HEK293 (cell line): ENCODE results near the gene PEAR1.
A peak's percentile ranks its signal among the peaks of the same experiment; 100 is the strongest.

Source experiments
- CTCF ChIA-PET: fragments of 350-600 bp; formaldehyde crosslinking; extraction: SDS; loops from one replicate; lab custom pipeline; 2021; ENCODE audit warnings: antibody characterized with exemption; lab: Yijun Ruan, JAX
- POLR2A ChIA-PET: fragments of 300-600 bp; formaldehyde crosslinking; extraction: SDS; loops from one replicate; lab custom pipeline; 2020; ENCODE audit warnings: antibody characterized with exemption, inconsistent platforms; lab: Yijun Ruan, JAX
- H3K27ac ChIP-seq: fragments of 200-500 bp; sonication (Bioruptor generic); 2 replicates; pipeline ENCODE4 v1.5.1; 2014; ENCODE audit warnings: low read depth, low read length, control low read depth, inconsistent platforms; ENCODE audit errors: extremely low read depth
- H3K36me3 ChIP-seq, 2 experiments: fragments of 200-500 bp in 1 of 2; sonication (Bioruptor generic) in 1 of 2; 1 replicate in 1 of 2; 2 replicates in 1 of 2; pipeline ENCODE4 v1.5.1; 2014 to 2017; ENCODE audit warnings: inconsistent platforms in 2 of 2, low read length in 2 of 2; ENCODE audit not compliant: control insufficient read depth in 2 of 2, insufficient read depth in 1 of 2
- H3K4me1 ChIP-seq: fragments of 200-500 bp; sonication (Bioruptor generic); 2 replicates; pipeline ENCODE4 v1.5.1; 2014; ENCODE audit warnings: mild to moderate bottlenecking, low read length, inconsistent platforms; ENCODE audit not compliant: control insufficient read depth, insufficient read depth
- H3K4me3 ChIP-seq: 2 replicates; pipeline ENCODE4 v1.5.1; 2011; ENCODE audit warnings: low read depth, mild to moderate bottlenecking, control low read depth, low read length, moderate library complexity
- H3K9me3 ChIP-seq: fragments of 200-500 bp; sonication (Bioruptor generic); 2 replicates; pipeline ENCODE4 v1.5.1; 2014; ENCODE audit warnings: low read depth, low read length, inconsistent platforms; ENCODE audit not compliant: control insufficient read depth, insufficient read depth
- HOXC10 ChIP-seq: sonication (generic); formaldehyde crosslinking; IDR thresholded peaks from 2 replicates; pipeline ENCODE4 v1.8.1; 2023; ENCODE audit warnings: mild to moderate bottlenecking, missing genetic modification reagents
- PATZ1 ChIP-seq: fragments of 450-650 bp; formaldehyde crosslinking; IDR thresholded peaks from 2 replicates; pipeline ENCODE4 v1.5.1; 2016; ENCODE audit warnings: missing biosample characterization, missing genetic modification characterization
- PRDM10 ChIP-seq: fragments of 450-650 bp; formaldehyde crosslinking; IDR thresholded peaks from 2 replicates; pipeline ENCODE4 v1.5.1; 2016; ENCODE audit warnings: missing biosample characterization, missing genetic modification characterization
- ZBTB17 ChIP-seq: fragments of 450-650 bp; formaldehyde crosslinking; IDR thresholded peaks from 2 replicates; pipeline ENCODE4 v1.5.1; 2016; ENCODE audit warnings: missing biosample characterization, missing genetic modification characterization
- ZNF146 ChIP-seq: fragments of 450-650 bp; formaldehyde crosslinking; IDR thresholded peaks from 2 replicates; pipeline ENCODE4 v1.5.1; 2016; ENCODE audit warnings: missing biosample characterization, missing genetic modification characterization
- ZNF2 ChIP-seq: fragments of 450-650 bp; formaldehyde crosslinking; IDR thresholded peaks from 2 replicates; pipeline ENCODE4 v1.5.1; 2016; ENCODE audit warnings: missing biosample characterization, missing genetic modification characterization
- ZNF366 ChIP-seq: fragments of 450-650 bp; formaldehyde crosslinking; conservative IDR thresholded peaks from 2 replicates; pipeline ENCODE4 v1.5.1; 2016; ENCODE audit warnings: missing biosample characterization, missing genetic modification characterization
- ZNF394 ChIP-seq: fragments of 450-650 bp; formaldehyde crosslinking; IDR thresholded peaks from 2 replicates; pipeline ENCODE4 v1.5.1; 2016; ENCODE audit warnings: missing biosample characterization, missing genetic modification characterization, mild to moderate bottlenecking, moderate library complexity, borderline replicate concordance
- ZNF398 ChIP-seq: fragments of 450-650 bp; formaldehyde crosslinking; IDR thresholded peaks from 2 replicates; pipeline ENCODE4 v1.5.1; 2017; ENCODE audit warnings: missing biosample characterization, missing genetic modification characterization
- ZNF473 ChIP-seq: fragments of 450-650 bp; formaldehyde crosslinking; IDR thresholded peaks from 2 replicates; pipeline ENCODE4 v1.5.1; 2017; ENCODE audit warnings: missing biosample characterization, missing genetic modification characterization
- ZNF600 ChIP-seq: fragments of 450-650 bp; formaldehyde crosslinking; IDR thresholded peaks from 2 replicates; pipeline ENCODE4 v1.5.1; 2016; ENCODE audit warnings: missing biosample characterization, missing genetic modification characterization
- ZNF629 ChIP-seq: fragments of 450-650 bp; formaldehyde crosslinking; IDR thresholded peaks from 2 replicates; pipeline ENCODE4 v1.5.1; 2017; ENCODE audit warnings: missing biosample characterization, missing genetic modification characterization
- ZNF664 ChIP-seq: fragments of 450-650 bp; formaldehyde crosslinking; IDR thresholded peaks from 2 replicates; pipeline ENCODE4 v1.5.1; 2016; ENCODE audit warnings: missing biosample characterization, missing genetic modification characterization
- ZNF670 ChIP-seq: fragments of 450-650 bp; formaldehyde crosslinking; IDR thresholded peaks from 2 replicates; pipeline ENCODE4 v1.5.1; 2016; ENCODE audit warnings: missing biosample characterization, missing genetic modification characterization, low read depth
- ZNF768 ChIP-seq: fragments of 450-650 bp; formaldehyde crosslinking; IDR thresholded peaks from 2 replicates; pipeline ENCODE4 v1.5.1; 2018; ENCODE audit warnings: missing biosample characterization, mild to moderate bottlenecking, missing genetic modification characterization

Gene PEAR1

DNA sequence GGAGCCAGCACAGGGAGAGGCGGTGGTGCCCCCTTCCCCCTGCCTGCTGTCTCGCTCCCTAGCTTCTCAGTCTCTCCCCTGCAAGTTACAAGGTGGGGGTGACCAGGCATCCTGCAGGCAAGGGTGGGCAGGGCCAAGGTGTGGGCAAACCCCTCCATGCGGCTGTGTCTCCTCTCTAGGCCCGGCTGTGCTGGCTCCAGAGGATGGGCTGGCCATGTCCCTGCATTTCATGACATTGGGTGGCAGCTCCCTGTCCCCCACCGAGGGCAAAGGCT, 18.2 kb upstream of the PEAR1 start:
- Histone ChIP-seq H3K9me3 (no peaks in the 10 kb centered on the region), H3K4me1 (no peaks in the 10 kb centered on the region), H3K27ac (no peak overlapping the region), H3K36me3 (no peaks in the 10 kb centered on the region), H3K4me3 (no peak overlapping the region)
- TF ChIP-seq ZNF2 (tag by site-specific recombination): no peak
- peak; percentile 6; the same call in 1 of the 2 replicates for TF ChIP-seq ZNF398
- ChIA-PET POLR2A (no interaction called here), CTCF (interaction anchor here (0.6 to 3.1 kb wide), 4 partner anchors 16 to 197 kb away, joined by 3 to 12 read pairs (median 4); no protein-coding TSS in a partner anchor)

DNA sequence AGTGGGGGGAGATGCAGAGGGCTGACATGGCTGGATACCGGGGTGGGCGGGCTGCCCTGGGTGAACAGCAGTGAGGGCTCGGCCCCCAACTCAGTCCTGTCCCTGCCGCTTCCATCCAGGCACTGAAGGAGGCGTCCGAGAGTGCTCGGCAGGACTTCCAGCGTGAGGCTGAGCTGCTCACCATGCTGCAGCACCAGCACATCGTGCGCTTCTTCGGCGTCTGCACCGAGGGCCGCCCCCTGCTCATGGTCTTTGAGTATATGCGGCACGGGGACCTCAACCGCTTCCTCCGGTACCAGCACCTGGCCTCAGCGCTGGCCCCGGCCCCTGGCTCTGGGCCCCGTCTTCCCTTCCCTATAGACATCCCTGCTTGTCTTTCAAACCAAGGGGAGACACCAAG, 17.2 kb upstream of the PEAR1 start:
- ChIA-PET POLR2A (no interaction called here), CTCF (interaction anchor here (0.6 to 2.3 kb wide), 5 partner anchors 13 to 187 kb away, joined by 3 to 8 read pairs (median 3); no protein-coding TSS in a partner anchor)
- no peak for TF ChIP-seq ZNF664 (tag by site-specific recombination)
- no peak for TF ChIP-seq ZNF670
- Histone ChIP-seq H3K36me3 (no peaks in the 10 kb centered on the region), H3K4me3 (no peak overlapping the region), H3K9me3 (no peaks in the 10 kb centered on the region), H3K4me1 (no peaks in the 10 kb centered on the region), H3K27ac (no peak overlapping the region)

DNA sequence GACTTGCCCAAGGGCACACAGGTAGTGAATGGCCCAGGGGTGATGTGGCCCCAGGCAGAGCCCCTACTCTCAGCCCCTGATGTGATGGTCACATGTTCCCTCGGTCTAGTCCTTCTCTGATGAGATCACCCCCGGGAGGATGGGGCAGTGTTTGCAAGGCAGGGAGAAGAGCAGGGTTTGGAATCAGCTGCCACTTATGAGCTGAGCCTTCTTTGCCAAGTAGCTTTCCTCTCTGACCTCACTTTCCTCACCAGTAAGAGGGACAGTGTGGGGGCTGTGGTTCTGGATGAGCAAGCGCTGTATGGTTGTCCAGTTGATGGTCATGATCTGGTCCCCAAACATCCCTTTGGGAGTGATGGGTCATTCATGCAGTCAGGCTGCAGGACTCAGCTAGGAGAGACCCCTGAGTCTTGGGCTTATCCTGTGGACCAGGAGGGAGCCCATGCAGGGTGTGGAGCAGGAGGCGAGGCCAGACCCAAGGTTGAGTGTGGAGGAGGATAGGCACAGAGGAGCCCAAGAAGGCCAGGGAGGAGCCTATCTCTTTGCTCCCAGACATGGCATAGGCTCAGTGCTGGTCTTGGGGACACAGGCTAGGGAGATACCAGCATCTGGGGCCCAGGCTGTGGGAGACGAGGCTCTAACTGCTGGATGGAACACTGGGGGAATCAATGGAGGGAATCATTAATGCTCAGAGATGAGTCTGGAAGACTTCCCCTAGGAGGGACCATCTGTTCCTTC, 15.9 kb upstream of the PEAR1 start:
- no peaks in the 10 kb centered on the region for H3K4me1 ChIP-seq
- no peaks in the 10 kb centered on the region for H3K9me3 ChIP-seq
- H3K27ac ChIP-seq: no peak overlapping the region
- ChIA-PET CTCF (interaction anchor here (0.6 to 6.8 kb wide), 9 partner anchors 12 to 298 kb away, joined by 3 to 37 read pairs (median 3); partner anchors contain the start of gene TTC24), POLR2A (no interaction called here)
- no peak overlapping the region for H3K4me3 ChIP-seq
- TF ChIP-seq ZNF600 (peak; percentile 55), ZBTB17 (tag by site-specific recombination) (0 out of 2 replicates have a peak, but pooled peaks have one; percentile 16), ZNF394 (tag by site-specific recombination) (peak; percentile 70; the same call in 1 of the 2 replicates), ZNF146 (tag by site-specific recombination) (peak; percentile 43; the same call in 1 of the 2 replicates), HOXC10 (no peak), PRDM10 (0 out of 2 replicates have a peak, but pooled peaks have one; percentile 9), ZNF366 (0 out of 2 replicates have a peak, but pooled peaks have one; percentile 14), PATZ1 (peak; percentile 34; the same call in 1 of the 2 replicates), ZNF629 (tag by site-specific recombination) (peak; percentile 25; the same call in 1 of the 2 replicates), ZNF768 (no peak), ZNF473 (no peak)
- H3K36me3 ChIP-seq: no peaks in the 10 kb centered on the region
